ENCODE measurements around the gene RAD21L1. TPM values are rescaled to one million over a fixed set of nuclear protein-coding genes. Genes with fewer than 3 reads are reported as not detected.
A peak's percentile ranks its signal among the peaks of the same experiment; 100 is the strongest.

The RAD21L1 gene
- total RNA-seq, 4 donors from 2014 or later: 0.39 TPM; not detected in 3

DNA sequence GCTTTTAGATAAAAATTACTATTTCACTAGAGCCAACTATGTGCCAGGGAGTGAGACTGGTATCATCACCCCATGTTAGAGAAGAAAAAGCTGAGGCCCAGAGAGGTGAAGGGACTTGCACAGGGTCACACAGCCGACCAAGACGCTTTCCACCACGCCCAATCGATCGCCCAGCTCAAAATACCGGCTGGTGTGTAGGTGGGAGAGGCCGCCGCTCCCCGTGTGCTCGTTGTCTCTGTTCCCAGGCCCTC, 40.0 kb downstream of the RAD21L1 start:
- no peaks in the 10 kb centered on the region for H3K36me3 ChIP-seq
- H3K27ac ChIP-seq: peak overlapping the region in 2 of 4 donors; percentile 59 to 77
- TF ChIP-seq POLR2A (IDR thresholded peaks at IDR 0.05) (no peak), CTCF (IDR thresholded peaks at IDR 0.05) (no peak), EP300 (IDR thresholded peaks at IDR 0.05) (no peak)
- DNase-seq (ENCODE audit: low spot score in 2 of 2): no peak
- H3K9me3 ChIP-seq: no peaks in the 10 kb centered on the region
- peaks cover 0 to 23% (median 11%) of the 10 kb centered on the region in 4 donors for H3K4me1 ChIP-seq
- peak overlapping the region; percentile 40 to 92 (median 86) for H3K4me3 ChIP-seq
- WGBS, 2 donors: 4 to 6% methylated on average over 10 of the region's 10 CpGs
- H3K27me3 ChIP-seq: peaks cover 0 to 9% of the 10 kb centered on the region in 2 donors

GRCh38 chr20:1266167-1266973, 40.5 kb downstream of the RAD21L1 start, which contains the start of gene SNPH:
TSS of gene SNPH (plus strand) at chr20:1266294. CDS start at chr20:1296240, 29,946 bp downstream.
- no peaks in the 10 kb centered on the region for H3K9me3 ChIP-seq
- H3K36me3 ChIP-seq: no peaks in the 10 kb centered on the region
- TF ChIP-seq POLR2A (IDR thresholded peaks at IDR 0.05) (no peak), CTCF (IDR thresholded peaks at IDR 0.05) (no peak), EP300 (IDR thresholded peaks at IDR 0.05) (no peak)
- peaks cover 0 to 9% of the 10 kb centered on the region in 2 donors for H3K27me3 ChIP-seq
- H3K27ac ChIP-seq: peak within 1 kb of the TSS in 3 of 4 donors; percentile 28 to 77 (median 59)
- DNase-seq (ENCODE audit: low spot score in 2 of 2): peak; percentile 33 to 47
- WGBS, 2 donors: 1% methylated on average over 47 to 53 of the region's 61 CpGs
- peaks cover 0 to 23% (median 11%) of the 10 kb centered on the region in 4 donors for H3K4me1 ChIP-seq
- H3K4me3 ChIP-seq: peak within 1 kb of the TSS; percentile 40 to 92 (median 86)

- Histone ChIP-seq H3K4me3 (peak overlapping the region in 1 of 4 donors; percentile 87), H3K9me3 (no peaks in the 10 kb centered on the region), H3K36me3 (no peaks in the 10 kb centered on the region), H3K27me3 (peaks cover 0 to 9% of the 10 kb centered on the region in 2 donors), H3K4me1 (peaks cover 0 to 23% (median 11%) of the 10 kb centered on the region in 4 donors), H3K27ac (peak overlapping the region in 1 of 4 donors; percentile 77)
- WGBS, 2 donors: 73 to 79% methylated on average over 5 to 8 of the region's 8 CpGs
- no peak for TF ChIP-seq EP300 (IDR thresholded peaks at IDR 0.05)
- TF ChIP-seq POLR2A (IDR thresholded peaks at IDR 0.05): no peak
- no peak for TF ChIP-seq CTCF (IDR thresholded peaks at IDR 0.05)
- DNase-seq (ENCODE audit: low spot score in 2 of 2): no peak
These were observed 41.3 kb downstream of the RAD21L1 start for GRCh38 chr20:1267161-1267560.

GRCh38 chr20:1267809-1268374, 42.0 kb downstream of the RAD21L1 start:
- no peak for DNase-seq (ENCODE audit: low spot score in 2 of 2)
- Histone ChIP-seq H3K27ac (no peak overlapping the region), H3K9me3 (no peaks in the 10 kb centered on the region), H3K4me1 (peaks cover 0 to 23% (median 11%) of the 10 kb centered on the region in 4 donors), H3K4me3 (no peak overlapping the region), H3K36me3 (no peaks in the 10 kb centered on the region), H3K27me3 (peaks cover 0 to 9% of the 10 kb centered on the region in 2 donors)
- WGBS, 2 donors: 80 to 82% methylated on average over 3 of the region's 3 CpGs
- TF ChIP-seq EP300 (IDR thresholded peaks at IDR 0.05) (no peak), POLR2A (IDR thresholded peaks at IDR 0.05) (no peak), CTCF (IDR thresholded peaks at IDR 0.05) (no peak)

DNA sequence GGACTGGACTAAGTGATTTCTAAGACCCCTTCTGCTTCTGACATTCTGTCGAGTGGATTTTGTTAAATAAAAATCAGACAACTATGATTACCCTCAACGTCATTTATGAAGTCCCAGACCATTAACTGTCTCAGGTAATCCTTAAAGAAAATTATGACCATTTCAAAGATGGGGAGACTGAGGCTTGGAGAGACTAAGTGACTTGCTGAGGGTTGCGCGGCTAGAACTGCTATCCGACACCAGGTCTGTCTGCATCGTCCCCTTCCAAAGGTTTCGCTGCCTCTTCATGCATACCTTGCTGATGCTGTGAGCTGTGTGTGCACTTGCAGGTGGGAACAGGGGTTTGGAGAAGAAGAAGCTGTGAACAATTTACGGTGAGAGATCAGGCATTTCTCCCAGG, 43.4 kb downstream of the RAD21L1 start:
- Histone ChIP-seq H3K9me3 (no peaks in the 10 kb centered on the region), H3K4me3 (no peak overlapping the region), H3K4me1 (peaks cover 0 to 23% (median 11%) of the 10 kb centered on the region in 4 donors), H3K27ac (no peak overlapping the region), H3K27me3 (peaks cover 0 to 9% of the 10 kb centered on the region in 2 donors), H3K36me3 (no peaks in the 10 kb centered on the region)
- DNase-seq (ENCODE audit: low spot score in 2 of 2): no peak
- 90 to 93% methylated on average over 8 of the region's 8 CpGs for WGBS, 2 donors
- no peak for TF ChIP-seq POLR2A (IDR thresholded peaks at IDR 0.05)
- no peak for TF ChIP-seq CTCF (IDR thresholded peaks at IDR 0.05)
- TF ChIP-seq EP300 (IDR thresholded peaks at IDR 0.05): no peak
